H1 (cell line): Measurements from ENCODE around the gene CHSY3. TPM values are rescaled to one million over a fixed set of nuclear protein-coding genes. Genes with fewer than 3 reads are reported as not detected.

Experiments
- CHD1 ChIP-seq: IDR thresholded peaks from 2 replicates; pipeline ENCODE4 v1.6.1; 2012; ENCODE audit warnings: low read depth, low read length, improper control_type of control experiment
- CHD7 ChIP-seq: fragments of 300-600 bp; sonication (generic); IDR thresholded peaks from 2 replicates; pipeline ENCODE4 v1.7.1; 2012; ENCODE audit warnings: low read length, moderate library complexity, mild to moderate bottlenecking, inconsistent platforms; ENCODE audit not compliant: insufficient replicate concordance
- E2F6 ChIP-seq: IDR thresholded peaks from 2 replicates; pipeline ENCODE4 v1.6.1; 2012; ENCODE audit warnings: inconsistent platforms
- GABPA ChIP-seq: IDR thresholded peaks from 2 replicates; pipeline ENCODE4 v1.6.1; 2011; ENCODE audit warnings: mild to moderate bottlenecking, low read length, moderate library complexity, borderline replicate concordance; ENCODE audit not compliant: insufficient read depth
- KDM1A ChIP-seq: fragments of 200-600, 300-600 bp; sonication (generic); IDR thresholded peaks from 2 replicates; pipeline ENCODE4 v1.7.1; 2016; ENCODE audit warnings: mild to moderate bottlenecking, low read length, borderline replicate concordance
- ZNF274 ChIP-seq: IDR thresholded peaks from 2 replicates; pipeline ENCODE4 v1.7.0; 2012; ENCODE audit warnings: low read length, borderline replicate concordance; ENCODE audit errors: extremely low read depth
- polyA plus RNA-seq, 7 experiments: library from polyadenylated mRNA; depleted of rRNA in 3 of 7; stranded (reverse) in 5 of 7; unstranded in 2 of 7; fragments of >200 nt in 5 of 7; fragments of 200-250 nt in 2 of 7; gene quantifications; 1 replicate in 5 of 7; 2 replicates in 1 of 7; 4 replicates in 1 of 7; pipeline versions ENCODE4 v1.2.1 to v1.2.3, GENCODE V29; 2011 to 2013; ENCODE audit warnings: missing spikeins in 2 of 7, mixed read lengths in 2 of 7
- total RNA-seq: library from RNA; stranded (reverse); fragmentation: NEBNext Ultra II Directional; extraction: Animal tissue kit (Norgen Biotek cat#: 25700); gene quantifications from 2 replicates; pipeline ENCODE4 v1.2.1, GENCODE V29; 2021
- TF ChIP-seq, protein P1 (sequence below): IDR thresholded peaks from 2 replicates; pipeline ENCODE4 v1.6.1; 2012; ENCODE audit warnings: inconsistent platforms

CHSY3 gene
- total and polyA plus RNA-seq, 2 of the 8 experiments (the other 6 are each of a cell fraction or from before 2014, with no cell fraction given): 0.24 to 1.8 TPM

DNA sequence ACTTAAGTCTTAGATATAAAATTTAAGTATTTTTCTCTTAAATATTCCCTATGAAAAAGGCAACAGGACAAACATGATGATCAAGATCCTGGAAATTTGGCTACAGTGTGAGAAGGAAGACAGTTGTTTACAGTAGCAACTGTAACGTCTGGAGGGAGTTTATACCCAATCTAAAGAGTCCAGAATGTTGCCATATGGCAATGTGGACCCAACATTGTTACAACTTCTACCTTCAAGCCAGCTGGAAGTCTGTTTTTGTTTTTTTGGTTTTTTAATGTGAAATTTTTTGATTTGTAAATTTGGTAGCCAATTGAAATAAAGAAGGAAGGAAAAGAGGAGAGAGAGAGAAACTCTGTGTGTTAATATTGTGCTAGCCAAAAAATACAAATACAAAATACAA lies 233.4 kb downstream of the CHSY3 start (continued):
- TF ChIP-seq CHD7 (no peak), E2F6 (no peak), CHD1 (no peak), GABPA (no peak), ZNF274 (no peak), KDM1A (no peak)
- TF ChIP-seq, protein P1, sequence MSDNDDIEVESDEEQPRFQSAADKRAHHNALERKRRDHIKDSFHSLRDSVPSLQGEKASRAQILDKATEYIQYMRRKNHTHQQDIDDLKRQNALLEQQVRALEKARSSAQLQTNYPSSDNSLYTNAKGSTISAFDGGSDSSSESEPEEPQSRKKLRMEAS: no peak
